Naive thymus-derived CD4-positive, alpha-beta T cell (primary cell): Measurements from ENCODE around the gene MARK1. TPM values are rescaled to one million over a fixed set of nuclear protein-coding genes. Genes with fewer than 3 reads are reported as not detected.

Experiments
- ATAC-seq: fragments of 150-1000 bp; cut with Tn5 transposase; 2 replicates; pipeline ENCODE4 v1.10.0; 2021; ENCODE audit warnings: mild to moderate bottlenecking, moderate library complexity
- CTCF ChIA-PET: fragments of 350-600 bp; sonication (Branson Sonifier 250); formaldehyde crosslinking; loops from one replicate; lab custom pipeline; 2021; ENCODE audit warnings: antibody characterized with exemption; lab: Charles Lee
- POLR2A ChIA-PET: fragments of 350-600 bp; sonication (Branson Sonifier 250); formaldehyde crosslinking; loops from one replicate; lab custom pipeline; 2021; ENCODE audit warnings: antibody characterized with exemption, inconsistent platforms; lab: Charles Lee
- DNase-seq, 9 donors: peaks; one replicate each; pipeline versions ENCODE4 v3.0.0 to v3.0.0-alpha.2; 2020 to 2022; ENCODE audit warnings: mixed read lengths in 1 of 9
- H3K27ac ChIP-seq: one replicate; pipeline ENCODE4 v1.7.0; 2013; ENCODE audit warnings: mild to moderate bottlenecking, low read depth, low read length, moderate library complexity
- H3K27me3 ChIP-seq, 2 donors: one replicate each; pipeline ENCODE4 v1.7.0; 2013; ENCODE audit warnings: low read length in 2 of 2, mild to moderate bottlenecking in 2 of 2, moderate library complexity in 2 of 2; ENCODE audit not compliant: control insufficient read depth in 2 of 2, insufficient read depth in 2 of 2
- H3K36me3 ChIP-seq, 3 experiments: 1 replicate in 2 of 3; 2 replicates in 1 of 3; pipeline ENCODE4 v1.7.0; 2013; ENCODE audit warnings: low read length in 3 of 3, mild to moderate bottlenecking in 3 of 3, moderate library complexity in 1 of 3; ENCODE audit not compliant: insufficient read depth in 3 of 3, control insufficient read depth in 2 of 3
- H3K4me1 ChIP-seq, 2 donors: one replicate each; pipeline ENCODE4 v1.7.0; 2013; ENCODE audit warnings: low read length in 2 of 2, mild to moderate bottlenecking in 2 of 2, moderate library complexity in 1 of 2; ENCODE audit not compliant: control insufficient read depth in 2 of 2, insufficient read depth in 2 of 2
- H3K4me3 ChIP-seq: 2 replicates; pipeline ENCODE4 v1.7.0; 2013; ENCODE audit warnings: mild to moderate bottlenecking, low read length
- H3K9me3 ChIP-seq, 3 experiments: 1 replicate in 2 of 3; 2 replicates in 1 of 3; pipeline ENCODE4 v1.7.0; 2013; ENCODE audit warnings: low read length in 3 of 3; ENCODE audit not compliant: control insufficient read depth in 2 of 3
- H3K27ac Mint-ChIP-seq, 9 donors: one replicate each; pipeline ENCODE4 v1.8.0; 2020 to 2022; ENCODE audit warnings: mixed read lengths in 9 of 9, mild to moderate bottlenecking in 8 of 9, moderate library complexity in 5 of 9, inconsistent platforms in 2 of 9
- H3K27me3 Mint-ChIP-seq, 5 donors: one replicate each; pipeline ENCODE4 v1.8.0; 2021 to 2022; ENCODE audit warnings: mixed read lengths in 5 of 5, mild to moderate bottlenecking in 1 of 5
- H3K36me3 Mint-ChIP-seq, 5 donors: one replicate each; pipeline ENCODE4 v1.8.0; 2020 to 2022; ENCODE audit warnings: mixed read lengths in 5 of 5, mild to moderate bottlenecking in 3 of 5, inconsistent platforms in 1 of 5
- H3K4me1 Mint-ChIP-seq, 7 donors: one replicate each; pipeline ENCODE4 v1.8.0; 2020 to 2022; ENCODE audit warnings: mixed read lengths in 7 of 7, mild to moderate bottlenecking in 3 of 7, inconsistent platforms in 1 of 7
- H3K4me3 Mint-ChIP-seq, 10 donors: one replicate each; pipeline ENCODE4 v1.8.0; 2020 to 2022; ENCODE audit warnings: mild to moderate bottlenecking in 10 of 10, mixed read lengths in 10 of 10, moderate library complexity in 6 of 10, inconsistent platforms in 2 of 10
- H3K9me3 Mint-ChIP-seq, 11 donors: one replicate each; pipeline ENCODE4 v1.8.0; 2020 to 2022; ENCODE audit warnings: mixed read lengths in 11 of 11, mild to moderate bottlenecking in 4 of 11, inconsistent platforms in 1 of 11, moderate library complexity in 1 of 11
- intact Hi-C, 2 donors: fragments of 100-400 bp; cut with micrococcal nuclease; formaldehyde crosslinking; loops; one replicate each; pipeline ENCODE4 v1.15.1; 2023
- polyA plus RNA-seq, 2 donors: library from polyadenylated mRNA; unstranded; fragments of 300-500 nt; fragmentation: Illumina TruSeq; gene quantifications; one replicate each; pipeline ENCODE4 v1.2.3, GENCODE V29; 2021
- total RNA-seq, 6 experiments: library from RNA in 5 of 6; stranded (reverse) in 5 of 6; gene quantifications; 1 replicate in 5 of 6; 2 replicates in 1 of 6; pipeline ENCODE4 v1.2.3 and lab custom pipeline; 2021 to 2026

MARK1 gene
- total and polyA plus RNA-seq, 7 experiments from 2014 or later, result not detected

DNA sequence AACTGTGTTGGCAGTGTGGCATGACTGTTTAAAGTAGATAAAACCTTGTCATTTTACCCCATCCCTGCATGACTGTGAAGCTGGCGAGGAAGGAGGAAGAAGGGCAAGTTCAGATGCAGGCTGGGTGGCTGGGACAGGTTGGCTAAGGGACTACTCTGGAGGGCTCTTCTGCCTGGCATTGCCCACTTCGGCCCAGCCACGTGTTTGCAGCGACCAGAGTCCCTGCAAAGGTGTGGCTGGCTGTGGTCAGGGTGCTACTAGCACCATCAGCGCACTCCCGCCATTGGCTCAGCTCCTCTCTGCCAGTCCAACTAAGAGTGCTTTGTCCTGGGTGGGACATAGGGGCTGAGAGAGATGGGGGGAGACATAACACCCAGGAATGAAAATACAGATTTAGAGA is 169.4 kb downstream of the MARK1 start:
- POLR2A ChIA-PET, result no interaction called here
- Histone ChIP-seq H3K27me3 (peaks cover 0 to 3% of the 10 kb centered on the region in 2 donors), H3K4me1 (no peaks in the 10 kb centered on the region), H3K27ac (no peak overlapping the region), H3K9me3 (no peaks in the 10 kb centered on the region), H3K36me3 (no peaks in the 10 kb centered on the region), H3K4me3 (no peak overlapping the region)
- intact Hi-C loops, result no loop called here
- H3K9me3 Mint-ChIP-seq, result no peaks in the 10 kb centered on the region
- peaks cover 0 to 3% (median 0%) of the 10 kb centered on the region in 7 donors for H3K4me1 Mint-ChIP-seq
- CTCF ChIA-PET, result interaction anchor here (1.8 kb wide), 1 partner anchor 36 kb away, joined by 4 read pairs; no protein-coding TSS in a partner anchor
- H3K27me3 Mint-ChIP-seq, result peaks cover 5 to 18% (median 6%) of the 10 kb centered on the region in 5 donors
- H3K4me3 Mint-ChIP-seq, result no peak overlapping the region
- ATAC-seq (no peak), DNase-seq (no peak)
- H3K27ac Mint-ChIP-seq, result no peak overlapping the region
- peaks cover 0 to 4% (median 0%) of the 10 kb centered on the region in 5 donors for H3K36me3 Mint-ChIP-seq

DNA sequence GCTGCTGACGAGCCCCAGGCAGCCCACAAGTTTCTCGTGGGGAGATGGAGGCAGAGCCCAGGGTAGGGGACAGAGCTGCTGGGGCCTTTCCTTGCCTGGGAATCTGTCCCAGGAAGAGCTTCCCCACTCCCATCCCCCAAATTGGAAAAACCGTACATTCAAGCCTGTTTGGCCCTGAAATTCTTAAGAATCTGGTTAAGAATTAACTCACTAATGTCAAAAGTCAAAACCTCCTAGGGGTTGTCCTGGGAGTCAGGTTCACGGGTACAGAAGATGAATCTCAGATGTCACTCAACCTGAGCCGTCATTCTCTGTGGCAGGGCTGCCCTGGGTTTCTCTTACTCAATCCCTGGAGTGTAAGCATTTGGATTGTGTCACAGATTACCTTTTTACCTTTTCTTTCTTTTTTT is 170.7 kb downstream of the MARK1 start:
- intact Hi-C loops, result no loop called here
- H3K9me3 ChIP-seq, result no peaks in the 10 kb centered on the region
- H3K27ac ChIP-seq, result no peak overlapping the region
- Mint-ChIP-seq H3K36me3 (peaks cover 0 to 4% (median 0%) of the 10 kb centered on the region in 5 donors), H3K27ac (no peak overlapping the region), H3K27me3 (peaks cover 7 to 14% (median 14%) of the 10 kb centered on the region in 5 donors), H3K4me3 (no peak overlapping the region), H3K4me1 (peaks cover 0 to 3% (median 0%) of the 10 kb centered on the region in 7 donors), H3K9me3 (no peaks in the 10 kb centered on the region)
- CTCF ChIA-PET, result interaction anchor here (1.8 kb wide), 1 partner anchor 35 kb away, joined by 4 read pairs; no protein-coding TSS in a partner anchor
- ATAC-seq (no peak), DNase-seq (no peak)
- POLR2A ChIA-PET, result no interaction called here
- H3K4me3 ChIP-seq, result no peak overlapping the region
- H3K36me3 ChIP-seq, result no peaks in the 10 kb centered on the region
- peaks cover 0 to 4% of the 10 kb centered on the region in 2 donors for H3K27me3 ChIP-seq
- H3K4me1 ChIP-seq, result no peaks in the 10 kb centered on the region

DNA sequence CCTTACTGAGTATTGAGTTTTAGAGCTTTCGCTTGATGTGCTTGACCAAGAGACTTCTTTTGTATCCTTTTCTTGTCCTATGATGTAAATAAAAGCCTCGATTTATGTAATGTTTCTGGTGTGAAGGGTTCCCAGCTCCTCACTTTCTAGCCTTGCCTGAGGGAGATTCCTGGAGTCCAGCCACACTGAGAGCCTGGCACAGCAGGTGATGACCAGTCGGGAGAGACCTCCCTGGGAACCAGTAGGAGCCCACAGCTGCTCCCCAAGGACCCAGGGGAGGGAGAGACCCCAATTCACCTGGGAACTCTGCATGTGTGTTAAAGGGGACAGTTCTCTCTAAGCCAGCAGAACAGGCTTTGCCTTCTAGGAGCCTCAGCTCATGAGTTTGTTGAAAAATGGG is 171.1 kb downstream of the MARK1 start:
- DNase-seq (no peak), ATAC-seq (no peak)
- no peaks in the 10 kb centered on the region for H3K9me3 ChIP-seq
- Mint-ChIP-seq H3K27me3 (peaks cover 5 to 17% (median 15%) of the 10 kb centered on the region in 5 donors), H3K4me3 (no peak overlapping the region), H3K27ac (no peak overlapping the region), H3K4me1 (peaks cover 0 to 3% (median 0%) of the 10 kb centered on the region in 7 donors), H3K36me3 (peaks cover 0 to 4% (median 0%) of the 10 kb centered on the region in 5 donors), H3K9me3 (no peaks in the 10 kb centered on the region)
- H3K36me3 ChIP-seq, result no peaks in the 10 kb centered on the region
- no peak overlapping the region for H3K4me3 ChIP-seq
- intact Hi-C loops, result no loop called here
- POLR2A ChIA-PET, result no interaction called here
- H3K4me1 ChIP-seq, result no peaks in the 10 kb centered on the region
- CTCF ChIA-PET, result interaction anchor here (1.8 kb wide), 1 partner anchor 34 kb away, joined by 4 read pairs; no protein-coding TSS in a partner anchor
- H3K27ac ChIP-seq, result no peak overlapping the region
- peaks cover 0 to 4% of the 10 kb centered on the region in 2 donors for H3K27me3 ChIP-seq

DNA sequence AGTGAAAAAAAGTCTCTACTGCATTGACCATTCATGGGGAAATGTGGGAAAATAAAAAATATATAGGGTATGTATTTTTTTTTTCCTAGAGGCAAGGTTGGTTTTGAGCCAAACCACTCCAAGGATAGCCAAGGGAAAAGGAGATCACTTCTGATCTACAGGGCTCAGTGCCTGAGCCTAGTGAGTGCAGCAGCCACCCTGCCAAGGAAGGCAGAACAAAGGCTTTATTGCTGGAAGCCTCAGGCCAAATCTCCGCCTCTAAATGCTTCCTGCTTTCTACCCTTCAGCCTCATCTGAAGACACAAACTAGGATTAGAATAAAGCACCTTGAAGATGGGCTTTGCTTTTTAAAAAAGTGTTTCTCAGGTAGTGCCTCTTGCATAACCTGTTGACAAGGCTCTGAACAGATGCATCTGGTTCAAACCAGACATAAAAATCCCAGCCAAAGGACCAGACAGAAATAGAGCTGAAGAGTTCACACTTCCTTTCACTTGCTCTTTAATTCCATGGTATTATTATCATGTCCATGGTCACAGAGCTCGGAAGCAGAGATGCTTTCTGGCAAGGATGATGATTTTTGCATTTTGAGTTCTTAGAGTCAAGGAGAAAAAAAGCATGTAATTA is 172.7 kb downstream of the MARK1 start:
- Mint-ChIP-seq H3K9me3 (no peaks in the 10 kb centered on the region), H3K4me1 (peaks cover 0 to 3% (median 0%) of the 10 kb centered on the region in 7 donors), H3K36me3 (peaks cover 0 to 4% (median 0%) of the 10 kb centered on the region in 5 donors), H3K27me3 (peaks cover 5 to 20% (median 15%) of the 10 kb centered on the region in 5 donors), H3K4me3 (no peak overlapping the region), H3K27ac (no peak overlapping the region)
- intact Hi-C loops, result no loop called here
- ChIA-PET CTCF (no interaction called here), POLR2A (no interaction called here)
- Histone ChIP-seq H3K36me3 (no peaks in the 10 kb centered on the region), H3K27me3 (peaks cover 0 to 4% of the 10 kb centered on the region in 2 donors), H3K4me1 (no peaks in the 10 kb centered on the region), H3K27ac (no peak overlapping the region), H3K4me3 (no peak overlapping the region), H3K9me3 (no peaks in the 10 kb centered on the region)
- DNase-seq, result no peak
- ATAC-seq, result no peak

GRCh38 chr1:220701974-220702373 is 174.0 kb downstream of the MARK1 start:
- H3K27me3 Mint-ChIP-seq, result peaks cover 5 to 23% (median 15%) of the 10 kb centered on the region in 5 donors
- DNase-seq, result no peak
- no peak overlapping the region for H3K4me3 Mint-ChIP-seq
- Histone ChIP-seq H3K9me3 (no peaks in the 10 kb centered on the region), H3K27me3 (peaks cover 0 to 4% of the 10 kb centered on the region in 2 donors), H3K4me1 (no peaks in the 10 kb centered on the region), H3K36me3 (no peaks in the 10 kb centered on the region), H3K4me3 (no peak overlapping the region), H3K27ac (no peak overlapping the region)
- no peak overlapping the region for H3K27ac Mint-ChIP-seq
- no peak for ATAC-seq
- ChIA-PET CTCF (interaction anchor here (1.3 to 1.6 kb wide), 2 partner anchors 11 to 31 kb away, joined by 3 to 5 read pairs; no protein-coding TSS in a partner anchor), POLR2A (no interaction called here)
- H3K36me3 Mint-ChIP-seq, result peaks cover 0 to 4% (median 0%) of the 10 kb centered on the region in 5 donors
- no peaks in the 10 kb centered on the region for H3K9me3 Mint-ChIP-seq
- intact Hi-C loops, result no loop called here
- H3K4me1 Mint-ChIP-seq, result peaks cover 0 to 3% (median 0%) of the 10 kb centered on the region in 7 donors

DNA sequence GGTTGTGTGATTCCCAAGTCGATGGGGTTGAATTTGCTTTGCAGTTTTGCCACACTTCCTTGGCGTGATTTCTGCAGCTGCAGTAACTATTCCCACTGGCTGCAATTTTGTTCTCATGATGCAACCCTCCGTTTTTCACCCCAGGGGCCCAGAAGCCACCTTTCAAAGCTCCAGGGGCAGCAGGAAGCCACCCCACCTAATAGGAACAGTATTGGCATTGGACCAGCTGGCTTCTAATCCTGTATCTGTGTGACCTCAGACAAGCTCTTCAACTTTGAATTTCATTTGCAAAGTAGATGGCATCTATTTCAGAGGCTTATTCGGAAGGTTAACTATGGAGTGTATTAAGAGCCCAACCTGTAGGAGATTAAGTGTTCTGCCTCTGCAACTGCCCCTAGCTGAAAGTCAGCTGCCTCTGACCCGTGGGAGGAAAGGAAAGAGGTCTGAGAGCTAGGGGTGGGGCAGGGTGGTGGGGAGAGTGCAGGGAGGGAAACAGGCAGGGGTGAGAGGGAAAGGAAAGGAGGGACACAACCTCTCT is 174.9 kb downstream of the MARK1 start:
- peaks cover 0 to 3% (median 0%) of the 10 kb centered on the region in 7 donors for H3K4me1 Mint-ChIP-seq
- no peaks in the 10 kb centered on the region for H3K9me3 Mint-ChIP-seq
- intact Hi-C loops, result no loop called here
- ChIA-PET POLR2A (no interaction called here), CTCF (interaction anchor here (1.3 to 1.6 kb wide), 2 partner anchors 12 to 30 kb away, joined by 3 to 5 read pairs; no protein-coding TSS in a partner anchor)
- H3K36me3 Mint-ChIP-seq, result peaks cover 0 to 3% (median 0%) of the 10 kb centered on the region in 5 donors
- no peak overlapping the region for H3K27ac Mint-ChIP-seq
- Histone ChIP-seq H3K4me3 (no peak overlapping the region), H3K27me3 (peaks cover 0 to 4% of the 10 kb centered on the region in 2 donors), H3K27ac (no peak overlapping the region), H3K36me3 (no peaks in the 10 kb centered on the region), H3K9me3 (no peaks in the 10 kb centered on the region), H3K4me1 (no peaks in the 10 kb centered on the region)
- no peak overlapping the region for H3K4me3 Mint-ChIP-seq
- ATAC-seq (no peak), DNase-seq (no peak)
- peaks cover 5 to 23% (median 15%) of the 10 kb centered on the region in 5 donors for H3K27me3 Mint-ChIP-seq
